SK-N-SH (cell line): ENCODE measurements around the gene MOBP. TPM values are rescaled to one million over a fixed set of nuclear protein-coding genes. Genes with fewer than 3 reads are reported as not detected.

ENCODE experiments used
- CTCF ChIA-PET: fragments of 300-600, 350-600 bp; formaldehyde crosslinking; extraction: SDS; loops from one replicate; lab custom pipeline; 2021; lab: Yijun Ruan, JAX
- POLR2A ChIA-PET: fragments of 350-600 bp; sonication (Branson Sonifier 250); formaldehyde crosslinking; extraction: SDS; loops from one replicate; lab custom pipeline; 2020; ENCODE audit warnings: antibody characterized with exemption, inconsistent platforms; lab: Yijun Ruan, JAX
- DNase-seq: peaks from one replicate; pipeline ENCODE4 v3.0.0; 2012
- H2AFZ ChIP-seq: fragments of 200-600 bp; sonication (generic); 2 replicates; pipeline ENCODE4 v1.8.1; 2016; ENCODE audit warnings: antibody characterized with exemption, mild to moderate bottlenecking, low read depth
- H3F3A ChIP-seq: fragments of 200-600 bp; sonication (generic); replicated peaks from 2 replicates; pipeline ENCODE3; 2016; ENCODE audit warnings: antibody characterized with exemption, mild to moderate bottlenecking; ENCODE audit not compliant: insufficient read depth
- H3K27ac ChIP-seq, 2 experiments: fragments of 200-500 bp in 1 of 2; fragments of 200-600 bp in 1 of 2; sonication (Bioruptor generic) in 1 of 2; sonication (generic), shearing (Covaris generic) in 1 of 2; 2 replicates each; pipeline versions ENCODE4 v1.5.1 to v1.6.1; 2014 to 2016; ENCODE audit warnings: low read depth in 2 of 2, inconsistent platforms in 1 of 2, low read length in 1 of 2, mild to moderate bottlenecking in 1 of 2, mixed read lengths in 1 of 2
- H3K27me3 ChIP-seq: fragments of 200-600 bp; sonication (generic), shearing (Covaris generic); 2 replicates; pipeline ENCODE4 v1.6.1; 2016; ENCODE audit warnings: mixed run types; ENCODE audit not compliant: insufficient read depth
- H3K36me3 ChIP-seq, 2 experiments: fragments of 200-500 bp in 1 of 2; fragments of 200-600 bp in 1 of 2; sonication (Bioruptor generic) in 1 of 2; sonication (generic) in 1 of 2; replicated peaks in 1 of 2; 2 replicates each; pipeline versions ENCODE3 to v1.5.1; 2014 to 2016; ENCODE audit warnings: low read length in 1 of 2, mild to moderate bottlenecking in 1 of 2; ENCODE audit not compliant: insufficient read depth in 2 of 2, control insufficient read depth in 1 of 2
- H3K4me1 ChIP-seq, 2 experiments: fragments of 200-500 bp in 1 of 2; fragments of 200-600 bp in 1 of 2; sonication (Bioruptor generic) in 1 of 2; sonication (generic), shearing (Covaris generic) in 1 of 2; 2 replicates each; pipeline versions ENCODE4 v1.5.1 to v1.6.1; 2014 to 2016; ENCODE audit warnings: low read depth in 1 of 2, low read length in 1 of 2, mixed run types in 1 of 2; ENCODE audit not compliant: insufficient read depth in 2 of 2, control insufficient read depth in 1 of 2
- H3K4me2 ChIP-seq: fragments of 200-600 bp; sonication (generic), shearing (Covaris generic); 2 replicates; pipeline ENCODE4 v1.6.1; 2017; ENCODE audit warnings: mixed run types
- H3K4me3 ChIP-seq, 2 experiments: fragments of 200-500 bp in 1 of 2; fragments of 200-600 bp in 1 of 2; sonication (Bioruptor generic) in 1 of 2; sonication (generic), shearing (Covaris generic) in 1 of 2; 2 replicates each; pipeline versions ENCODE4 v1.5.1 to v1.8.1; 2014 to 2016; ENCODE audit warnings: low read depth in 2 of 2, inconsistent platforms in 1 of 2, low read length in 1 of 2, mild to moderate bottlenecking in 1 of 2, mixed read lengths in 1 of 2, moderate library complexity in 1 of 2
- H3K79me2 ChIP-seq: fragments of 200-600 bp; sonication (generic); 2 replicates; pipeline ENCODE4 v1.8.1; 2017; ENCODE audit warnings: mild to moderate bottlenecking; ENCODE audit not compliant: insufficient read depth
- H3K9ac ChIP-seq: fragments of 200-600 bp; sonication (generic); 2 replicates; pipeline ENCODE4 v1.6.1; 2017; ENCODE audit warnings: mixed run types
- H3K9me2 ChIP-seq: fragments of 200-600 bp; sonication (generic); 2 replicates; pipeline ENCODE4 v1.6.1; 2017; ENCODE audit warnings: mixed run types
- H3K9me3 ChIP-seq: fragments of 200-600 bp; sonication (generic); 2 replicates; pipeline ENCODE4 v1.6.1; 2017; ENCODE audit warnings: mixed run types, mild to moderate bottlenecking, moderate library complexity
- H4K20me1 ChIP-seq: fragments of 200-600 bp; sonication (generic); 2 replicates; pipeline ENCODE4 v1.6.1; 2017; ENCODE audit warnings: mild to moderate bottlenecking, mixed run types; ENCODE audit not compliant: insufficient read depth
- CTCF ChIP-seq: fragments of 200-600 bp; sonication (generic); IDR thresholded peaks from 2 replicates; pipeline ENCODE4 v1.6.1; 2017; ENCODE audit warnings: antibody characterized with exemption, mild to moderate bottlenecking, moderate library complexity
- ELF1 ChIP-seq: IDR thresholded peaks from 2 replicates; pipeline ENCODE4 v1.4.0; 2012
- FOXJ3 ChIP-seq: sonication (generic); formaldehyde crosslinking; IDR thresholded peaks from 2 replicates; pipeline ENCODE4 v1.5.1; 2020; ENCODE audit warnings: mild to moderate bottlenecking, missing genetic modification reagents
- GABPA ChIP-seq: IDR thresholded peaks from 2 replicates; pipeline ENCODE4 v1.4.0; 2012; ENCODE audit warnings: low read depth, mild to moderate bottlenecking
- MAX ChIP-seq: IDR thresholded peaks from 2 replicates; pipeline ENCODE4 v1.4.0; 2012; ENCODE audit warnings: low read depth
- MXI1 ChIP-seq: IDR thresholded peaks from 2 replicates; pipeline ENCODE4 v1.6.1; 2012; ENCODE audit warnings: mild to moderate bottlenecking, low read depth, low read length, improper control_type of control experiment
- NRF1 ChIP-seq: IDR thresholded peaks from 2 replicates; pipeline ENCODE4 v1.6.1; 2012; ENCODE audit warnings: low read depth, mild to moderate bottlenecking, low read length
- RAD21 ChIP-seq: IDR thresholded peaks from 2 replicates; pipeline ENCODE4 v1.6.1; 2012; ENCODE audit warnings: mild to moderate bottlenecking, low read length
- REST ChIP-seq: IDR thresholded peaks from 2 replicates; pipeline ENCODE4 v1.6.1; 2012; ENCODE audit warnings: mild to moderate bottlenecking, low read depth, low read length, moderate library complexity
- SMC3 ChIP-seq: IDR thresholded peaks from 2 replicates; pipeline ENCODE4 v1.6.1; 2012; ENCODE audit warnings: low read depth, low read length, improper control_type of control experiment
- TEAD4 ChIP-seq: IDR thresholded peaks from 2 replicates; pipeline ENCODE4 v1.4.0; 2012; ENCODE audit warnings: mild to moderate bottlenecking, borderline replicate concordance; ENCODE audit not compliant: insufficient read depth
- USF1 ChIP-seq: IDR thresholded peaks from 2 replicates; pipeline ENCODE4 v1.4.0; 2012; ENCODE audit warnings: low read depth, borderline replicate concordance
- WGBS: methylation state at CpG from one replicate; pipeline ENCODE4 v1.1.6; 2017; ENCODE audit warnings: low lambda C conversion rate; 5-methylcytosine and 5-hydroxymethylcytosine counted together
- polyA plus RNA-seq, 3 experiments: library from polyadenylated mRNA; depleted of rRNA; stranded (reverse); fragments of >200 nt; gene quantifications; 2 replicates each; pipeline ENCODE4 v1.2.3, GENCODE V29; 2012
- TF ChIP-seq, protein P1 (sequence below): fragments of 150-350 bp; IDR thresholded peaks from 2 replicates; pipeline ENCODE4 v1.6.1; 2017; ENCODE audit warnings: antibody characterized with exemption, low read length, low read depth, borderline replicate concordance

MOBP gene
- polyA plus RNA-seq, 1 of the 3 experiments (the other 2 are of a cell fraction): not detected

- TF ChIP-seq TEAD4: no peak
- TF ChIP-seq FOXJ3 (CRISPR knock-in tag): no peak
- no peak for TF ChIP-seq MXI1
- TF ChIP-seq GABPA: no peak
- no peak for TF ChIP-seq SMC3
- TF ChIP-seq, protein P1, sequence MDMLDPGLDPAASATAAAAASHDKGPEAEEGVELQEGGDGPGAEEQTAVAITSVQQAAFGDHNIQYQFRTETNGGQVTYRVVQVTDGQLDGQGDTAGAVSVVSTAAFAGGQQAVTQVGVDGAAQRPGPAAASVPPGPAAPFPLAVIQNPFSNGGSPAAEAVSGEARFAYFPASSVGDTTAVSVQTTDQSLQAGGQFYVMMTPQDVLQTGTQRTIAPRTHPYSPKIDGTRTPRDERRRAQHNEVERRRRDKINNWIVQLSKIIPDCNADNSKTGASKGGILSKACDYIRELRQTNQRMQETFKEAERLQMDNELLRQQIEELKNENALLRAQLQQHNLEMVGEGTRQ: no peak
- no peak for TF ChIP-seq RAD21
- no peak for TF ChIP-seq REST
- no peak for TF ChIP-seq MAX
- no peak for TF ChIP-seq USF1
- no peak for TF ChIP-seq NRF1
- no peak for TF ChIP-seq ELF1
- TF ChIP-seq CTCF: no peak
- Histone ChIP-seq H3K4me1 (peaks cover 0 to 2% of the 10 kb centered on the region in 2 experiments; a peak in 1 of 4 replicates), H3K9me2 (no peaks in the 10 kb centered on the region), H3K36me3 (no peaks in the 10 kb centered on the region), H2AFZ (no peak overlapping the region), H3K4me3 (no peak overlapping the region), H3K4me2 (no peak overlapping the region), H4K20me1 (no peaks in the 10 kb centered on the region), H3K79me2 (no peaks in the 10 kb centered on the region), H3K27ac (no peak overlapping the region), H3K27me3 (no peaks in the 10 kb centered on the region), H3K9me3 (no peaks in the 10 kb centered on the region), H3K9ac (no peak overlapping the region), H3F3A (no peaks in the 10 kb centered on the region)
- ChIA-PET CTCF (interaction anchor here (1.0 to 10.4 kb wide), 19 partner anchors 9 to 730 kb away, joined by 3 to 145 read pairs (median 10); no protein-coding TSS in a partner anchor), POLR2A (no interaction called here)
- no peak for DNase-seq
- WGBS: 64% methylated on average over 10 of the region's 10 CpGs
Measured at GRCh38 chr3:39448506-39449233, 18.8 kb upstream of the MOBP start.
